NCI-H226 (cell line): ENCODE results near the gene TMEM132E.

ENCODE experiments used
- DNase-seq: peaks from one replicate; pipeline ENCODE4 v3.0.0-alpha.2; 2015

The TMEM132E gene

DNA sequence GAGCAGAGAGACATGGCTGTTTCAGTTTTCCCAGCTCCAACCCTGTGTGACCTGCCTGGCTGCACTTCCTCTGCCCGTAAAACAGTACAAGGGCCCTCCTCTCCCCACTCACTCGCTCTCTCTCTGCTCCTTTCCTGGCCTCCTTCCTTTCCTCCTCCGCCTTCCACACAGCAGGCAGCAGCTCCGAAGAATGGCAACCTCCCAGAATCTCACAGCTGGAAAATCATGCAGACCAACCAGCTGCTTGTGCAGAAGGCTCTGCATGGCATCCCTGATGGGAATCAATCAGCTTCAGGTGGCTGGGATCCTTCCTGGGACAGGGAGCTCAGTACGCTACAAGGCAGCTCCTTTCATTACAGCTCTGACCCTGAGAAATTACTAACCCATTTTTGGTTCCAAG is 27.4 kb downstream of the TMEM132E start:
- DNase-seq, result no peak

DNA sequence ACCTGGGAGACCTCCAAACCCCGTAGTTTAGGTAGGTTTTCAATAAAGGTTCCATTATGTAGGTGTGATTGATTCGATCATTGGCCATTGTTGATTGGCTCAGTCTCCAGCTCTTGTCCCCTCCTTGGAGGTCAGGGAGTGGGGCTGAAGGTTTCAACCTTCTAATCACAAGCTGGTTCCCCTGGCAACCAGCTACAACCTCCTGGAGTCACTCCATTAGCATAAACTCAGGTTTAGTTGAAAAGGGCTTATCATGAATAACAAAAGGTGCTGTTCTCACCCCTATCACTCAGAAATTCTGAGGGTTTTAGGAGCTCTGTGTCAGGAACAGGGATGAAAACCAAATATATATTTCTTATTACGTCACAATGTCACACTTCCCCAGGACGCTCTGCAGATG is 28.5 kb downstream of the TMEM132E start:
- no peak for DNase-seq

DNA sequence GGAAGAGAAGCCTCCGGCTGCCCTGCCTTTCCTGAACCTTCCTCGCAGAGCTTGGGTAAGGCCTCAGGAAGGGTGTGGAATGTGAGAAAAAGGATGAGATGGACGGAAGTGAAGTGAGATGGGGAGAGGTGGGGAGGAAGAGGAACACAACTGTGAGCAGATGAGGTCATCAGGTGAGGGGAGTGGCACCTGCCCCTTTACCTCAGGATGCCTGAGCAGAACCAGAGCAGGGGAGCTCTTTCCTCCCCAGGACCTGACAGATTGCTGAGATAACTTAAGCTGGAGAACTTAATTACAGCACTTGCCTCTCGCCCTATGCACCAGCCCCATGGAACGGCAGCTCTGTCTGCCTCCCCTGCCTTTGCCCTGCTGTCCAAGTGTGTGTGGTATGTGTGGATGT is 29.8 kb downstream of the TMEM132E start:
- no peak for DNase-seq

DNA sequence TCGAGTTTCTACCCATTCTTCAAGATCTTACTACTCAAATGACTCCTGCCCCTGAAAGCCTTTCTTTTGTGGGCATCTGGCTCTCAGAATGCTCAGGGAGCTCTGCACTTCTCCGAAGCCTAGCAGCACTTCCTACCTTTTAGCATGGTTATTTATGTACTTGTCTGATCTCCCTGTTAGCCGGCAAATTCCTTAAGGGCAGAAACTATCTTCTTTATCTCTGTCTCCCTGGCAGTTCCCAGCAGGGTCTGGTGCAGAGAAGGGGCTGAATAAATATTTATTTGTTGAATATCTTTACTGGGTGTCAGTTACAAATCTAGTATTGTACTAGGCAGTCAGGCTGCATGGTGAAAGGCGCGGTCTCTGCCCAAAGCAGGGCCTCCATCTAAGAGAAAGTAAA is 30.7 kb downstream of the TMEM132E start:
- DNase-seq, result no peak

DNA sequence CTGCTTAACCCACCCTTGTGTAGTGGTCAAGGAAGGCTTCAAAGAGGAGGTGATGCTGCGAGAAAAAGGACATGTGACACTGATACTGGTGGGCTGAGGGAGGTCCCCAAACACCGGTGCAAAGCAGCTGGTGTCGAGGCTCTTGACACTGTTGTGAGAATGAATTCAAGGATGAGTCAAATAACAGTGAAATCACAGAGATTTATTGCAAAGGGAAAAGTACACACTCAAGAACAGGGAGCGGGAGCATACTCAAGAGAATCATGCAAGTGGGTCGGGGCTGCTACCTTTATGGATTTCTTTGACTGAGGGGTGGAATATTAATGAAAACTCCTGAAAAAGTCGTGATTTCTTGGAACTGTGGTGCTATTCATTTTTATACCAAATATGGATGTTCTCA is 31.1 kb downstream of the TMEM132E start:
- DNase-seq, result no peak

DNA sequence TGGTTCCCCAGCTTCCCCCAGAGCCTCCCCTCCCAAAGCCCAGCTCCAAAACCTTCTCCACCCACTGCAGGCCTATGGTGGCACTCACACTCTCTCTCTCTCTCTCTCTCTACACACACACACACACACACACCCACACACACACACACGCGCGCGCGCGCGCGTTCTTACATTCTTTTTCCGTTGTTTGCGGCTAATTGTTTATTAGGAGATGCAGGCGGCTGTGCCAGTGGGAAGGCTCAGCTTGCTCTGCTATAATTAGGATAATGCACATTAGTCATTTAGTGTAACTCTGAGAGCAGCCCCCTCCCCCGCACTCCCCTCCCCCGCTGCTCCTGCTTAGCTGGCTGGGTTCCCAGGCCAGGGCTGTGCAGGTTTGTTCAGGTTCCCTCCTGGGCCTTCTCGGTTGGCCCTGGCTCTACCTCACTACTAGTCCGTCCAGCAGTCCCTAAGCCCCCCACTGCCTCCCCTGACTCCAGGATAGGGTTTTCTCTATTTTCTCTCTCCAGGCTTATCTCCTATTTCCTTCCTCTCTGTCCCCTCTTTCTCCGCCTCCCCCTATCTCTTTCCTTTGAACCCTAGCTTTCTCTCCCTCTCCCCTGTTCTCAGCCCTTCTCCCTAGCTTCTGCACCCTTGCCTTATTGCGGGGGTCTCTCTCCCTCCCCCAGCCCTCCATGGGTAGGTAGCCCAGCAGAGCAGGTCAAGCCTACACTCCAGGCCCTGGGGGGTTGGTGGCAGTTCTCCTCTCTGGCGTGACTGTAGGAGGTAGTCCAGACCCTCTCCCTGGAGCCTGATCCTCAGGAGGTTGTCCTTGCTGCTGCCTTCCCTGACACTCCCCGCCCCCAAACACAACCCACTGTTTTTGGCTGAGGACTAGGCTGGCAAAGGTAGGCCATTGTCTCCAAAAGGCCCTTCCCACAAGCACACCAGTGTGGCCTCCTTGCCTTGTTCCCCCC is 34.0 kb downstream of the TMEM132E start:
- DNase-seq, result no peak

DNA sequence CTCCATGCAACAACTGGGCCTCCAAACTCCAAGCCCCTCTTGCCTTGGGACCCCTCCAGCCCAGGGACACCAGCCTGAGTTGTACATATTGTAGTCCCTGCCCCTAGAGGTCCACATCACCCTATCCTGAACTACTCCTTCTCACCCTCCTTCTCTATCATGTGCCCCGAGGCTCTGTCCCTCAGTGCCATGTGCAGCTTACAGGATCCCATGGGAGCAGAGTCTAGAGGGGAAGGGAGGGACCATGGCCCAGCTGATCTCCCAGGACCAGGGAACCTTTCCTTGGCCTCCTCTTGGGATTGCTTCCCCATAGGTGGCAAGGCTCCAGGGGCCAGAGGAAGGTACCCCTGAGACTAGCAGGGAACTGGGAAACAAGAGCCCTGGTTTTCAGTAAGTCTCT is 35.3 kb downstream of the TMEM132E start:
- no peak for DNase-seq

DNA sequence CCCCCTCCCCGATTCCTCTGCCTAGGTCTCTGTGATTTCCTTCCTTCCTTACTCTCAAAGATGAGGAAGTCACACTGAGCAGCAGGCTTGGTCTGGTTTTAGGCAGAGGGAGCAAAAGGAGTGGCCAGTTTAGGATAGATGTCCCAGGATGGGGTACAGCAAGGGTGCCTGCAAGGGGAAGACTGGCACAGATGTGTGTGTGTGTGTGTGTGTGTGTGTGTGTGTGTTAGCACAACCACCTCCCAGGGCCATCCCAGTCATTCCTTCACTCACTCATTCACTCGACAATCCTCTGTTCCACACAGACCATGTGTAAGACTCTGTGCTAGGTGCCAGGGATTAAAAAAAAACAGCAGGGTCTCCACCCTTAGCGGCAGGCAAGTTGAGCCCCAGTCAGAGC is 35.9 kb downstream of the TMEM132E start:
- no peak for DNase-seq

DNA sequence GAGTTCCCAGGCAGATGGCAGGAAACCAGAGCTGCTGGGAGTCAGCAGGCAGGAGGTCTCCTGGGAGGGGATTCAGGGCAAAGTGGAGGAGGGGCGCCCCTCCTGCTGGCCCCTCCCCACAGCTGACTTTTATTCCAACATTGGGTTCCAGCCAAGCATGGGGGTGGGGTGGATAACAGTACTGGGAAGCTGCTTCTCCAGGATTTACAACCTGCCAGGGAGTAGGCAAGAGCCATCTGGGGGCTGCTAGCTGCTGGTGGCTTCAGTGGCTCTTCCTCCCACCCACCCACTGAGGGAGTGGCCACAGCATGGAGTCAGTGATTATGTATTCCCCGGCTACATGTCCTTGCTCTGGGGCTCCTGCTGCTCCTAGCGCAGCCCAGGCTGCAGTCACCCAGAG is 36.8 kb downstream of the TMEM132E start:
- no peak for DNase-seq

DNA sequence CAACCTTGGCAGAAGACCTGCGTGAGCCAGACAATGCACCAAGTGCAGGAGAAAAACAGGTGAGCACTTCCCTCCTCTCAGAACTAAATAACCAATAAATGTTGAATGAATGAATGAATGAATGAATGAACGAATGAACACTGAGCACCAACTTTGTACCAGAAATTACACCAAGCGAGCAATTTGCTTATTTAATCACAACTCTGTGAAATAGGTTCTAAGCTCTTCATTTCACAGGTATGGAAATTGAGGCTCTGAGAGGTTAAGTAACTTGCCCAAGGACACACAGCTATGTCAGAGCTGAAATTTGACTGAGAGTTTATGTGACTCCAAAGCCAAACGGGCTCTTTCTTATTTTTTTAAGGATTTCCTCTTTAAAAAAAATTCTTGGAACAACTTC is 38.0 kb downstream of the TMEM132E start:
- no peak for DNase-seq

DNA sequence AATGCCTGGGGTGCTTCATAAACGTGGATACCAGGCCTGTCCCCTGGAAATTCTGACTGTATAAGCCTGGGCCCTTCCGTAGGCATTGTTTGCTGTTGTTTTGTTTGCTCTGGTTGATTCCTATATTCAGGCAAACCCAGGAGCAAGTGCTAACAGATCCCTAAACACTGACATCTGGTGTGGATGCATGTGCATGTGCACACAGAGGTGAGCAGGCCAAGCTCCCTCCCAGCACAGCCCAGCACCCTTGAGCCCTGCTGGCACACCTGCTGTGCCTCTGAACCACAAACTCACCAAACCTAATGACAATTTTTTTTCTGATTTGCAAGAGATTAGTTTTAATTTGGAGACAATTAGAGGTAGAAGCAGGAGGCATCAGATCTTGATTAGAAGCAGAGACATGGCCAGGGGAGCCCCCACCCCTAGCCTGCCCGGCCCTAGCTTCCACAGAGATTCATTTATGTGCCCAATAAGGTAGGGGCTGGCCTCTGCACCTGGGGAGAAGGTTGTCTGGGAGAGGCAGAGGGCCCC is 40.4 kb downstream of the TMEM132E start:
- DNase-seq, result no peak

DNA sequence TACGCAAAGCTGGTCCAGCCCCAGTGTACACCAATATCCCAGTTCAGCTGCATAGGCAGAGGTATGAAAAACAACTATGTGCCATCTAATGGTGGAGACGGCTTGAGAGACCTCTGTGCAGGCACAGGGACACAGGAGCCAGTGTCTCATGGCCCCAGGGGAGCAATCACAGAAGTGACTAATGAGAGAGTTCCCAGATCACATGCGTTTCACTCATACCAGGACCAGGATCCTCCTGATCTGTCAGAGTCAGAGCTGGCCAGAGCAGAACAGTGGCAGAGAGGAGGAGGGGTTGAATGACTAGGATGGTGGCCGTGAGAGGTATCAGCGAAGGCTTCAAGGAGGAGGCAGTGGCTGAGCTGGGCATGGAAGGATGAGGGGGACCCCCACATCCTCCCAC is 41.1 kb downstream of the TMEM132E start:
- no peak for DNase-seq

DNA sequence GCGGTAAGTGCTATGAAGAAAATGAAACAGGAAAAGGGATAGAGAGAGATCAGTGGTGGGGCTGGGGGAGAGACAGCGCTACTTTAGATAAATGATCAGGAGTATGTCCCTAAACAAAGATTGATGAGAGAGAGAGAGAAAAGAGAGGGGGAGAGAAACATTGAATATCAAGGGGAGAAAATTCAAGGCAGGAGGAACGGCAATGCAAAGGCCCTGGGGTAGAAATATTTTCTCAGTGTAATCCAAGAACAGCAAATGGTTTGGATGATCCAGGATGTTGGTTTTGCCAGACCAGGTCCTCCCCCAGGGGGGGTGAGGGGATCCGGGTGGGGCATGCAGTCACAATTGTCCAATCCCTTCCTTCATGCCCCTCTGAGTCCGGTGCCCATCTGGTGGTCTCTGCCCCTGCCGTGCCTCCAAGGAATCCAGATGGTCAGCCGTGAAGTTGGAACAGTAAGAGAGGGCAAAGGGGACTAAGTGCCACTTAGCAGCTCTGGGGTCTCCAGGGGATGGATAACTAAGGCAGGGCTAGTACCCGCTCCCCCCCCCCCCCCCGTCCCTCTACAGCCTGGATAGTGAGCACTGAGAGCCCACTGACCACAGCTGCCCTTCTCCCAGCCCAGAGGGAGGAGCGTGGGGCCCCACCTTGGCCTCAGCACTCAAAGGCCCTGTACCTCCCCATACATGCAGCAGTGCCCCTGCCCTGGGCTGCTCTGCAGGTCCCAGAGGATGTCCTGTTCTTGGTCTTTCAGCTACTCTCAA is 43.7 kb downstream of the TMEM132E start:
- DNase-seq, result no peak

DNA sequence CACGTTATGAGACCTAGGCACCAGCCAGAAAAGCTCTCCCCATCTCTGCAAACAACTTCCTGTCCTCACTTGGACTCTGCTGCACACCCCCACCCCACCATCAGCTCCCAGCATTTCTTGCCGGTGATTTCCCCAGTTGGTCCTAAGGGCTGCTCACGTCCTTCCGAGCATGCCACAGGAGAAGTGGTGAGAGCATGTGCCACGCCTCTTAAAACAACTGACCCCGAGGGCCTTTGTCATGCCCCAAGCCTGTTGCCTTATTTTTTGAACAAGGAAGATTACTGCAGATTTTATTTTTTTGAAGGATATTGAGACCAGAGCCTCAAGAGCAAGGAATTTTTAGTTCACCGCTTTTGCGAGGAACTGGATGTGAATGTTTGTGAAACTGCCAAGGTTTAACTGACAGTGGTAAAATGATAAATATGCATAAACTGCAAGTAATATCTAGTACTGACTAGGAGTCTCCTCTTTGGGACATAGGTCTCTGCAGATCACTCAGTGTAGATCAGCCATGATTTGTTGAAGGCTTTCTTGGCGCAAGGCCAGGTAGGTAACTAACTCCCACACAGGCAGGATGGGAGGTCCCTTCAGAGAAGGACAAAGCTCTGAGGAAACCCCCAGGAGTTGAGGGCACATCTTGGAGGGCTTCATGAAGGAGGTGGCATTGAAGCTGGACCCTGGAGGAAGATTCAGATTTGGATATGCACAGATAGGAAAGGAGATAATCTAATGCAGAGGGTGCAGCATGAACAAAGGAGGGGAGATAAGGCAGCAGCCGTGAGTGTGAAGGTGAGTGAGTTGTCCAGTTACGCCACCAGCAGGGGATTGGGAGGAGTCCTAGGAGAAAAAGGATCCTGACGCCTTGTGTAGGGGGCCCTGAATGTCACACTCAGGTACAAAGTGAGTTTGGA is 44.7 kb downstream of the TMEM132E start:
- DNase-seq, result no peak

DNA sequence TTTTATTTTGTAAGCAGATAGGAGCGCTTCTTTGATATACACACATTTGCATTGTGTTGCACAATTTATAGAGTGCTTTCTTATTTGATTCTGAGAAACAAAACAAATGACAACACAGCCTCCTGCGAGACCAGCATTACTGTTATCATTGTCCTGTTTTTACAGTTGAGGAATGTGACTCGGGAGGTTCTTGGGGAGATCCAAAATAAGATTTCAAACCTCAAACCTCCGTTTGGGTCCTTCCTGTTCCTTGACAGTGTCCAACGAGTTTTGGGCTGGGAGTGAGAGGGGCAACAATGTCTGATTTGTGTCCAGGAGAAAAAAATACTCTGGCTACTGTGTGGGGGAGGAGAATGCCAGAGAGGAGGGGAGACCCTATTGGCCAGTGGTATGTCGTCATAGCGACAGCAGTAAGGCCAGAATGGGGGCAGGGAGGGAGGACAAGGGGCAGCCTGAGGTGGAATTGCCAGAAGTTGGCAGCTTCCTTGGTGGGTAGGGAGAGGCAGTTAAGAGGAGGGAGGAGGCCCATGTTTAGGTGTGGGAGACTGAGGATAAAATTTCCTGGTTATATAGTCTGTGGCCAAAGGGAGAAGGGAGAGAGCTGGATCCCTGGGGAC is 45.5 kb downstream of the TMEM132E start:
- no peak for DNase-seq

DNA sequence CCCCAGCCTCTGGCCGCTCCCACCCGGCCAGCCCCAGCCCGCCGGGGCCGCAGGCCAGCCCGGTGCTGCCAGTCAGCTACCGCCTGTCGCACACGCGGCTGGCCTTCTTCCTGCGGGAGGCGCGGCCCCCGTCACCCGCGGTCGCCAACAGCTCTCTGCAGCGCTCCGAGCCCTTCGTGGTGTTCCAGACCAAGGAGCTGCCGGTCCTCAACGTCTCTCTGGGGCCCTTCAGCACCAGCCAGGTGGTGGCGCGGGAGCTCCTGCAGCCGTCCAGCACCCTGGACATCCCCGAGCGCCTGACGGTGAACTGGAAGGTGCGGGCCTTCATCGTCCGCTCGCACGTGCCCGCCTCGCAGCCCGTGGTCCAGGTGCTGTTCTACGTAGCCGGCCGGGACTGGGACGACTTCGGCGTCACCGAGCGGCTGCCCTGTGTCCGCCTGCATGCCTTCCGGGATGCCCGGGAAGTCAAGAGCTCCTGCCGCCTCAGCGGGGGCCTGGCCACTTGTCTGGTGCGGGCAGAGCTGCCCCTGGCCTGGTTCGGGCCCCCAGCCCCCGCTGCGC is 46.8 kb downstream of the TMEM132E start:
- DNase-seq, result no peak

DNA sequence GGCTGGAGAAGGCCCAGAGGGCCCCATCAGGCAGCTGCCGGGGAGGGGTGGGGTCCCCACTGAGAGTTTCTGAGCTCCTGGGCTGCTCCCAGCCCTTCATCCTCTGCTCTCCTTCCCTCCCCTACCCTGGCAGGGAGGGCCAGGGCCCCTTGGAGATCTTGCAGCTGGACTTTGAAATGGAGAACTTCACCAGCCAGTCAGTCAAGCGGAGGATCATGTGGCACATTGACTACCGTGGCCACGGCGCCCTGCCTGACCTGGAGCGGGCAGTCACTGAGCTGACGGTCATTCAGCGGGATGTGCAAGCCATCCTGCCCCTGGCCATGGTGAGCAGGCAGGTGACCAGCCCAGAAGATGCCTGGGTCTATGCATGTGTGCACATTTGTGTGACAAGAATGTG is 49.5 kb downstream of the TMEM132E start:
- no peak for DNase-seq

DNA sequence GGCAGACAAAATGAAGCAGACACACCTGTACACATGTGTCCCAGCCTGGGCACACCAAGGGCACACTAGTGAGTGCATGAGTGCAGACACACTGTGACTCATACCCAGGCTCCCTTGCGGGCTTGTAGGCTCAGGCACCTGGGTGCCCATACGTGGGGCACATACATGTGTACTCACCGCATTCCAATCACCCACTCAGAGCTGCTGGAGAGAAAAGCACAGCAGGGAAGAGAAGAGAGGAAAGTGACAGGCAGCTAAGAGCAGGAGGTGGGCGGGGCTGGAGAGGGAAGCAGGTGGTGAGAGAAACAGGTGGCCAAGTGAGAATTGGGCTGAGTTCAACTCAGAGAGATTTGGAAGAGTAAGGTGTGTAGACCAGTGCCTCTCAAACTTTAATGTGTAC is 54.0 kb downstream of the TMEM132E start:
- DNase-seq, result no peak

DNA sequence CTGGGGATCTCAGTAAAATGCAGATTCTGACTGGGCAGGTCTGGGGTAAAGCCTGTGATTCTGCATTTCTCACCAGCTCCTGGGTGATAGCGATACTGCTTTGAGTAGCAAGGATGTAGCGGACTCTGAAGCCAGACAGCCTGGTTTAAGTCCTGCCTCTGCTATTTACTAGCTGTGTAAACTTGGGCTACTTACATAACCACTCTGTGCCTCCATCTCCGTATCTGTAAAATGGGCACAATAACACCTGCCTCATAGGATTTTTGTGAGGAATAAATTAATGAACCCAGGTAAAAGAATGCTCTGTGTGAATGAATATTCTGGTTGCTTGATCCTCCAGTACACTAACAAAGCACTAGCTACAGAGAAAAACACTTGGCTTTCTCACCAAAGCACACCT is 54.4 kb downstream of the TMEM132E start:
- no peak for DNase-seq

DNA sequence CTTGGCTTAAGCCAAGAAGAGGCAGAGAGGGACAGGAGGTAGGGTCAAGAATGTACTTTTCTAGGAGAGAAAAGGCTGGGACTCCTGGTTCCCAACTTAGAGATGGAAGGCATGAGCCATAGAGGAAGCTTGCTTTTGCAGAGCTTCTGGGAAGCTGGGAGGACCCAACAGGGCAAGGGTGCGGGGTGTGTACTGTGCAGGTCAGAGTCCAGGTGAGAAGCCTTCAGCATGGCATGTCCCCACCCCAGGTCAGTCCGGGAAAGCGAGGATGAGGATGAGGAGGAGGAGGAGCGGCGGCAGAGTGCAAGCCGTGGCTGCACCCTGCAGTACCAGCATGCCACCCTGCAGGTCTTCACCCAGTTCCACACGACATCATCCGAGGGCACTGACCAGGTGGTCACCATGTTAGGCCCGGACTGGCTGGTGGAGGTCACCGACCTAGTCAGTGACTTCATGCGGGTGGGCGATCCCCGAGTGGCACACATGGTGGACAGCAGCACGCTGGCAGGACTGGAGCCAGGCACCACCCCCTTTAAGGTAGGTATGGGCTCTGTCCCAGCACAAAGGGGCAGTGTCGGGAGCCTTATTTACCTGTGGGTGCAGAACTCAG is 55.3 kb downstream of the TMEM132E start:
- no peak for DNase-seq

DNA sequence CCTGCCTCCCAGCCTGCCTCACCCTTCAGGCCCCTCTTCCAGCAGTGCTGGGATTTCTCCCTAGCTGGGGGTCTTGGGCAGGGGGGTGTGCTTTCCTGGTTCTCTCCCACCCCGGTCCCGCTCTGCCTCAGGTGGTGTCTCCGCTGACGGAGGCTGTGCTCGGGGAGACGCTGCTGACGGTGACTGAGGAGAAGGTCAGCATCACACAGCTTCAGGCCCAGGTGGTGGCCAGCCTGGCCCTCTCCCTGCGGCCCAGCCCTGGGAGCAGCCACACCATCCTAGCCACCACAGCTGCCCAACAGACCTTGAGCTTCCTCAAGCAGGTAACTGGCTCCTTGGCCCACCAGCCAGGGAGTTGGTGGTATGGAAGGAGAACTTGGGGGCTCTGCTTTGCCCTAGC is 56.5 kb downstream of the TMEM132E start:
- no peak for DNase-seq
